ENCODE measurements around the gene ITPA. TPM values are rescaled to one million over a fixed set of nuclear protein-coding genes. Genes with fewer than 3 reads are reported as not detected.

The ITPA gene
- total and polyA plus RNA-seq, 2 experiments from 2014 or later: 57.5 to 81.7 TPM

DNA sequence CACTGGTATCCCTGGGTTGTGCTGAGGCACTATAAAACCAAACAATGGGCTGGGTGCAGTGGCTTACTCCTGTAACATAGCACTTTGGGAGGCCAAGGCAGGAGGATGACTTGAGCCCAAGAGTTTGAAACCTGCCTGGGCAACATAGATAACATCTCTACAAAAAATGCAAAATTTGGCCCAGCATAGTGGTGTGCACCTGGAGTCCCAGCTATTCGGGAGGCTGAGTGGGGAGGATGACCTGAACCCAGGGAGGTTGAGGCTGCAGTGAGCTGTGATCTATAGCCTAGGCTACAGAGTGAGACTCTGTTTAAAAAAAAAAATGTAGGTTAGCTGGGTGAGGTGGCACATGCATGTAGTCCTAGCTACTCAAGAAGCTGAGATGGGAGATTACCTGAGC is 37.4 kb downstream of the ITPA start:
- peaks cover 38% of the 10 kb centered on the region for H3K27me3 Mint-ChIP-seq (ENCODE audit: insufficient read depth, low read depth, poor library complexity)

More for the DNA sequence above, 37.4 kb downstream of the ITPA start:
- no peak overlapping the region for H3K4me3 Mint-ChIP-seq
- TF ChIP-seq CTCF (conservative IDR thresholded peaks at IDR 0.05; ENCODE audit: low read depth in 2 of 2): no peak
- TF ChIP-seq STAT1 (IDR thresholded peaks at IDR 0.05; ENCODE audit: unreplicated experiment): no peak
- no peak for TF ChIP-seq REST (IDR thresholded peaks at IDR 0.05; ENCODE audit: unreplicated experiment)
- no peak for TF ChIP-seq NANOG (IDR thresholded peaks at IDR 0.05; ENCODE audit: borderline replicate concordance)
- H3K27me3 ChIP-seq (ENCODE audit: insufficient read depth): peaks cover 39% of the 10 kb centered on the region
- no peaks in the 10 kb centered on the region for H3K79me2 ChIP-seq (replicated peaks; ENCODE audit: insufficient read depth)
- H4K20me1 ChIP-seq (replicated peaks; ENCODE audit: insufficient read depth): no peaks in the 10 kb centered on the region
- H3K4me3 ChIP-seq: no peak overlapping the region
- no peak overlapping the region for H3K4me2 ChIP-seq
- 0 out of 2 replicates have a peak, but pooled peaks cover 14% of the 10 kb centered on the region for H3F3A ChIP-seq (replicated peaks; ENCODE audit: low read depth)
- ATAC-seq (no peak), DNase-seq (ENCODE audit: low spot score) (no peak)
- H3K9me2 ChIP-seq (ENCODE audit: insufficient read depth): no peaks in the 10 kb centered on the region
- no peaks in the 10 kb centered on the region for H3K36me3 Mint-ChIP-seq (ENCODE audit: low read depth)
- H2AFZ ChIP-seq: no peak overlapping the region
- H3K4me1 Mint-ChIP-seq: peaks cover 13% of the 10 kb centered on the region
- H3K9me3 Mint-ChIP-seq: no peaks in the 10 kb centered on the region
- H3K36me3 ChIP-seq (ENCODE audit: insufficient read depth): no peaks in the 10 kb centered on the region
- no peak overlapping the region for H3K27ac Mint-ChIP-seq
- H3K27ac ChIP-seq (ENCODE audit: low read depth): no peak overlapping the region
- H3K4me1 ChIP-seq (ENCODE audit: insufficient read depth): peaks cover 18% of the 10 kb centered on the region

Measured in GM23338 (cell line).